Upper lobe of right lung (tissue), 1 donor: ENCODE results near the gene TNRC6B. TPM values are rescaled to one million over a fixed set of nuclear protein-coding genes. Genes with fewer than 3 reads are reported as not detected.
"Not testable (repeated sequence)": the region's sequence is repeated elsewhere in the genome, so short reads cannot be mapped to it uniquely, and the experiment has no call there.

Experiments
- ATAC-seq: fragments of 200-7000 bp; cut with Tn5 transposase; one replicate; pipeline ENCODE4 v1.9.1; 2020; ENCODE audit warnings: mild to moderate bottlenecking, moderate library complexity
- DNase-seq: peaks from one replicate; pipeline ENCODE4 v3.0.0-alpha.2; 2020
- H3K27ac ChIP-seq: fragments of 200-600 bp; one replicate; pipeline ENCODE4 v1.8.0; 2022
- H3K27me3 ChIP-seq: fragments of 200-600 bp; one replicate; pipeline ENCODE4 v1.8.0; 2022; ENCODE audit warnings: mild to moderate bottlenecking
- H3K36me3 ChIP-seq: fragments of 200-600 bp; one replicate; pipeline ENCODE4 v1.8.0; 2022
- H3K4me1 ChIP-seq: fragments of 200-600 bp; one replicate; pipeline ENCODE4 v1.8.0; 2022
- H3K4me3 ChIP-seq: fragments of 200-600 bp; one replicate; pipeline ENCODE4 v1.8.0; 2022; ENCODE audit warnings: mild to moderate bottlenecking
- H3K9me3 ChIP-seq: fragments of 200-600 bp; one replicate; pipeline ENCODE4 v1.8.0; 2022
- intact Hi-C: fragments of 100-400 bp; cut with DNase I; formaldehyde crosslinking; loops from one replicate; pipeline ENCODE4 v1.11.0; 2022
- total RNA-seq: library from RNA; stranded (reverse); fragmentation: NEBNext Ultra II Directional; extraction: Animal tissue kit (Norgen Biotek cat#: 25700); gene quantifications from one replicate; pipeline ENCODE4 v1.2.1, GENCODE V29; 2021
- TF ChIP-seq, protein P1 (sequence below): fragments of 200-600 bp; IDR thresholded peaks from one replicate; pipeline ENCODE4 v1.8.0; 2022; ENCODE audit warnings: antibody characterized with exemption
- donor health status: DM: no; HTN: yes; CAD: no; lungs with severe emphysema.

TNRC6B gene
- total RNA-seq, 1 donor from 2014 or later, result 46.4 TPM

GRCh38 chr22:40310081-40310767 is 132.5 kb downstream of the TNRC6B start:
- Histone ChIP-seq H3K4me3 (no peak overlapping the region), H3K4me1 (no peaks in the 10 kb centered on the region), H3K36me3 (peaks cover 93% of the 10 kb centered on the region), H3K27ac (no peak overlapping the region), H3K9me3 (no peaks in the 10 kb centered on the region), H3K27me3 (no peaks in the 10 kb centered on the region)
- TF ChIP-seq, protein P1, sequence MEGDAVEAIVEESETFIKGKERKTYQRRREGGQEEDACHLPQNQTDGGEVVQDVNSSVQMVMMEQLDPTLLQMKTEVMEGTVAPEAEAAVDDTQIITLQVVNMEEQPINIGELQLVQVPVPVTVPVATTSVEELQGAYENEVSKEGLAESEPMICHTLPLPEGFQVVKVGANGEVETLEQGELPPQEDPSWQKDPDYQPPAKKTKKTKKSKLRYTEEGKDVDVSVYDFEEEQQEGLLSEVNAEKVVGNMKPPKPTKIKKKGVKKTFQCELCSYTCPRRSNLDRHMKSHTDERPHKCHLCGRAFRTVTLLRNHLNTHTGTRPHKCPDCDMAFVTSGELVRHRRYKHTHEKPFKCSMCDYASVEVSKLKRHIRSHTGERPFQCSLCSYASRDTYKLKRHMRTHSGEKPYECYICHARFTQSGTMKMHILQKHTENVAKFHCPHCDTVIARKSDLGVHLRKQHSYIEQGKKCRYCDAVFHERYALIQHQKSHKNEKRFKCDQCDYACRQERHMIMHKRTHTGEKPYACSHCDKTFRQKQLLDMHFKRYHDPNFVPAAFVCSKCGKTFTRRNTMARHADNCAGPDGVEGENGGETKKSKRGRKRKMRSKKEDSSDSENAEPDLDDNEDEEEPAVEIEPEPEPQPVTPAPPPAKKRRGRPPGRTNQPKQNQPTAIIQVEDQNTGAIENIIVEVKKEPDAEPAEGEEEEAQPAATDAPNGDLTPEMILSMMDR, result no peak
- DNase-seq (no peak), ATAC-seq (no peak)
- intact Hi-C loops, result no loop called here

- ATAC-seq (no peak), DNase-seq (no peak)
- peaks cover 93% of the 10 kb centered on the region for H3K36me3 ChIP-seq
- intact Hi-C loops, result no loop called here
- no peak overlapping the region for H3K4me3 ChIP-seq
- no peaks in the 10 kb centered on the region for H3K4me1 ChIP-seq
- no peaks in the 10 kb centered on the region for H3K27me3 ChIP-seq
- H3K9me3 ChIP-seq, result no peaks in the 10 kb centered on the region
- TF ChIP-seq, protein P1, result no peak
- H3K27ac ChIP-seq, result no peak overlapping the region
These were observed 133.0 kb downstream of the TNRC6B start for GRCh38 chr22:40310768-40311120.

DNA sequence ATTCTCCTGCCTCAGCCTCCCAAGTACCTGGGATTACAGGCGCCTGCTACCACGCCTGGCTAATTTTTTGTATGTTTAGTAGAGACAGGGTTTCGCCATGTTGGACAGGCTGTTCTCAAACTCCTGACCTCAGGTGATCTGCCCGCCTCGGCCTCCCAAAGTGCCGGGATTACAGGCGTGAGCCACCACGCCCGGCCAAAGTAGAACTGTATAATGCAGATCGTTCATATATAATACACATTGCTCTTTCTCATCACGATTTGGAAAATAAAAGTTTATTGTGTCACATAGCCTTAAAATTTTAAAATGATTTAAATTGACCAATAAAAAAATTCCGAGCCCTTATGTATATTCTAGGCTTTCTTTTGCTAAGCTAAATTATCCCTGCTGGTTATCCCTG is 133.9 kb downstream of the TNRC6B start:
- H3K27ac ChIP-seq, H3K27me3 ChIP-seq, ATAC-seq, H3K9me3 ChIP-seq, DNase-seq, H3K4me3 ChIP-seq, H3K4me1 ChIP-seq, intact Hi-C loops: not testable (repeated sequence)
- H3K36me3 ChIP-seq, result peaks cover 95% of the 10 kb centered on the region

GRCh38 chr22:40312050-40312449 is 134.3 kb downstream of the TNRC6B start:
- no peak overlapping the region for H3K4me3 ChIP-seq
- peaks cover 99% of the 10 kb centered on the region for H3K36me3 ChIP-seq
- intact Hi-C loops, result no loop called here
- H3K4me1 ChIP-seq, result no peaks in the 10 kb centered on the region
- H3K27ac ChIP-seq, result no peak overlapping the region
- DNase-seq (no peak), ATAC-seq (no peak)
- H3K9me3 ChIP-seq, result no peaks in the 10 kb centered on the region
- no peaks in the 10 kb centered on the region for H3K27me3 ChIP-seq
- TF ChIP-seq, protein P1, result no peak

DNA sequence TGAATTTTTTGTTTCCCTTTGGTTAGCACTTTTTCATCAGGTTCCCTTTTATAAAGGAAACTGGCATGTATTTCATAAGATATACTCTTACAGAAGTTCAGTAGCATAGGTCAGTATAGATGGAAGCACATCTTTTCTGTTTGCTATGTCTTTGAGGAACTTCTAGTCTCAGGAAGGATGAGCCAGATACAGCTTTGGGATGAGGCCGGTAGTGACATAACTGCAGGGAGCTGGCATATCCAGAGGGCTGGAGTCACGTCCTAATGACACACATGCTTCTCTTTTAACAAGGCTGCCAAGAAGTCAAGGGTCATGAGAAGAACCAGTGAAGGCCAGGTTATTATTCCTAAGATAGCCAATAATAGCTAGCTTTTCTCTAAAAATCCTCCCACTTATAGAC is 135.3 kb downstream of the TNRC6B start:
- Histone ChIP-seq H3K4me1 (no peaks in the 10 kb centered on the region), H3K27ac (no peak overlapping the region), H3K36me3 (peaks cover 100% of the 10 kb centered on the region), H3K4me3 (no peak overlapping the region), H3K9me3 (no peaks in the 10 kb centered on the region), H3K27me3 (no peaks in the 10 kb centered on the region)
- DNase-seq, result no peak
- intact Hi-C loops, result no loop called here
- TF ChIP-seq, protein P1, result no peak
- peak; percentile 67 for ATAC-seq

- TF ChIP-seq, protein P1, result no peak
- H3K27me3 ChIP-seq, result no peaks in the 10 kb centered on the region
- ATAC-seq, result no peak
- peaks cover 93% of the 10 kb centered on the region for H3K36me3 ChIP-seq
- intact Hi-C loops, result no loop called here
- H3K27ac ChIP-seq, result no peak overlapping the region
- no peaks in the 10 kb centered on the region for H3K9me3 ChIP-seq
- H3K4me1 ChIP-seq, result no peaks in the 10 kb centered on the region
- DNase-seq, result no peak
- H3K4me3 ChIP-seq, result no peak overlapping the region
These were observed 136.3 kb downstream of the TNRC6B start for GRCh38 chr22:40314041-40314440.
